Upper lobe of right lung (tissue), 1 donor: Measurements from ENCODE around the gene SIRT4. TPM values are rescaled to one million over a fixed set of nuclear protein-coding genes. Genes with fewer than 3 reads are reported as not detected.

Source experiments
- ATAC-seq: fragments of 200-7000 bp; cut with Tn5 transposase; one replicate; pipeline ENCODE4 v1.9.1; 2020; ENCODE audit warnings: mild to moderate bottlenecking, moderate library complexity
- DNase-seq: peaks from one replicate; pipeline ENCODE4 v3.0.0-alpha.2; 2020
- H3K27ac ChIP-seq: fragments of 200-600 bp; one replicate; pipeline ENCODE4 v1.8.0; 2022
- H3K27me3 ChIP-seq: fragments of 200-600 bp; one replicate; pipeline ENCODE4 v1.8.0; 2022; ENCODE audit warnings: mild to moderate bottlenecking
- H3K36me3 ChIP-seq: fragments of 200-600 bp; one replicate; pipeline ENCODE4 v1.8.0; 2022
- H3K4me1 ChIP-seq: fragments of 200-600 bp; one replicate; pipeline ENCODE4 v1.8.0; 2022
- H3K4me3 ChIP-seq: fragments of 200-600 bp; one replicate; pipeline ENCODE4 v1.8.0; 2022; ENCODE audit warnings: mild to moderate bottlenecking
- H3K9me3 ChIP-seq: fragments of 200-600 bp; one replicate; pipeline ENCODE4 v1.8.0; 2022
- CTCF ChIP-seq: fragments of 200-600 bp; IDR thresholded peaks from one replicate; pipeline ENCODE4 v1.8.0; 2022; ENCODE audit warnings: antibody characterized with exemption
- intact Hi-C: fragments of 100-400 bp; cut with DNase I; formaldehyde crosslinking; loops from one replicate; pipeline ENCODE4 v1.11.0; 2022
- total RNA-seq: library from RNA; stranded (reverse); fragmentation: NEBNext Ultra II Directional; extraction: Animal tissue kit (Norgen Biotek cat#: 25700); gene quantifications from one replicate; pipeline ENCODE4 v1.2.1, GENCODE V29; 2021
- donor health status: DM: no; HTN: yes; CAD: no; lungs with severe emphysema.

The SIRT4 gene
- total RNA-seq, 1 donor from 2014 or later, result 2.4 TPM

GRCh38 chr12:120287491-120287890 is 14.6 kb upstream of the SIRT4 start:
- Histone ChIP-seq H3K9me3 (no peaks in the 10 kb centered on the region), H3K36me3 (no peaks in the 10 kb centered on the region), H3K27me3 (no peaks in the 10 kb centered on the region), H3K4me3 (no peak overlapping the region), H3K27ac (no peak overlapping the region), H3K4me1 (no peaks in the 10 kb centered on the region)
- intact Hi-C loops, result no loop called here
- ATAC-seq (no peak), DNase-seq (no peak)
- no peak for TF ChIP-seq CTCF

GRCh38 chr12:120290609-120291305 is 11.4 kb upstream of the SIRT4 start:
- peak; percentile 36 for ATAC-seq
- H3K36me3 ChIP-seq, result no peaks in the 10 kb centered on the region
- no peaks in the 10 kb centered on the region for H3K9me3 ChIP-seq
- DNase-seq, result peak; percentile 68
- H3K4me3 ChIP-seq, result peak overlapping the region; percentile 35
- H3K27ac ChIP-seq, result peak overlapping the region; percentile 99
- H3K4me1 ChIP-seq, result no peaks in the 10 kb centered on the region
- TF ChIP-seq CTCF, result no peak
- no peaks in the 10 kb centered on the region for H3K27me3 ChIP-seq
- intact Hi-C loops, result no loop called here

GRCh38 chr12:120292411-120292660 is 9.8 kb upstream of the SIRT4 start:
- intact Hi-C loops, result no loop called here
- TF ChIP-seq CTCF, result no peak
- Histone ChIP-seq H3K27ac (peak overlapping the region; percentile 99), H3K4me3 (peak overlapping the region; percentile 63), H3K27me3 (no peaks in the 10 kb centered on the region), H3K36me3 (no peaks in the 10 kb centered on the region), H3K9me3 (no peaks in the 10 kb centered on the region), H3K4me1 (no peaks in the 10 kb centered on the region)
- DNase-seq (no peak), ATAC-seq (no peak)

- TF ChIP-seq CTCF, result no peak
- Histone ChIP-seq H3K27me3 (no peaks in the 10 kb centered on the region), H3K27ac (peak within 1 kb of the TSS; percentile 99), H3K4me3 (peak within 1 kb of the TSS; percentile 63), H3K9me3 (no peaks in the 10 kb centered on the region), H3K36me3 (no peaks in the 10 kb centered on the region), H3K4me1 (no peaks in the 10 kb centered on the region)
- intact Hi-C loops, result no loop called here
- ATAC-seq (peak; percentile 55), DNase-seq (no peak)
Measured at GRCh38 chr12:120292661-120293531, 9.2 kb upstream of the SIRT4 start, which contains the start of gene RNU4-1. Gene RNU4-1, minus strand, starts transcription at chr12:120293237.

GRCh38 chr12:120314220-120314619 is 12.1 kb downstream of the SIRT4 start:
- peaks cover 8% of the 10 kb centered on the region for H3K4me1 ChIP-seq
- H3K36me3 ChIP-seq, result no peaks in the 10 kb centered on the region
- intact Hi-C loops, result no loop called here
- no peaks in the 10 kb centered on the region for H3K27me3 ChIP-seq
- H3K27ac ChIP-seq, result no peak overlapping the region
- ATAC-seq, result no peak
- no peak for DNase-seq
- no peak overlapping the region for H3K4me3 ChIP-seq
- no peaks in the 10 kb centered on the region for H3K9me3 ChIP-seq
- TF ChIP-seq CTCF, result peak; percentile 8
